Erythroblast (primary cell): ENCODE data around the gene PFN3.

Source experiments
- GATA1 ChIP-seq: IDR thresholded peaks from 2 replicates; pipeline ENCODE4 v1.6.1; 2011; ENCODE audit warnings: low read depth, mild to moderate bottlenecking, control low read depth, low read length, moderate library complexity
- POLR2A ChIP-seq: IDR thresholded peaks from 2 replicates; pipeline ENCODE4 v1.6.1; 2011; ENCODE audit warnings: mild to moderate bottlenecking, low read length

DNA sequence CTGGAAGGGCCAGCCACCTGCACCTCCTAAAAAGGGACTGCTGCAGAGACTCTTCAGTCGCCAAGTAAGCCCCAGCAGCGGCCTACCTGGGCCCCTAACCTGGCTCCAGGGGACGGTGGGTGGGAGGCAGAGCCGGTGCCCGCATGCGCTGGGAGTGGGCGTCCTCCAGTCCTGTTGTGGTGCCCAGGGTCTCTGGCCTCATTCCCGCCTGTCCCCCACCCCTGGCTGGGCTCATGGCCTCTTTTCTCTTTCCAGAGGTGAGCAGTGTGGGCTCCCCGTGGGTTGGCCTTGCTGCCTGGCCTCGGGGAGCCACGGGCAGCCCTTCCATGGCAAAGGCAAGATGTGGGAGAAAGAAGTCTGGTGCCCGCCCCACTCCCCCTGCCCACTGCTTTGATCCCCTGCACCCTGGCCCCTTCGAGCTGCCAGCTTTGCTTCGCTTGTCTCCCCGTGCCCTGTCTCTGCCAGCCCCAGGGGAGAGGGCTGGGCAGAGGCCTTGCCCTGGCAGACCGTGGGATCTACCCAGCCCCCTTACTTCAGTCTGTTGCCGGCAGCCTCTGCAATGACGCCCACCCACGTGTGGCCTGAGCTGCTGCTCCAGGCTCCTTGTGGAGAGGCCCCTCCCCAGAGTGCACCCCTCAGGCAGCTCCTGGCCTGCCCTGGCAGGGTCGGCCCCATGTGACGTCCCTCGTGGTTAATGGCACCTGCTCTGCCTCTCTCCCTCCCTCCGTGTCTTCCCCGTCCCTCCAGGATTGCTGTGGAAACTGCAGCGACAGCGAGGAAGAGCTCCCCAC, 40.7 kb upstream of the PFN3 start:
- TF ChIP-seq POLR2A: no peak
- TF ChIP-seq GATA1: no peak
